Sigmoid colon (tissue), 7 donors: ENCODE results near the gene NBPF26. TPM values are rescaled to one million over a fixed set of nuclear protein-coding genes. Genes with fewer than 3 reads are reported as not detected.
"Not testable (repeated sequence)": the region's sequence is repeated elsewhere in the genome, so short reads cannot be mapped to it uniquely, and the experiment has no call there.

Experiments used
- DNase-seq: peaks from one replicate; pipeline ENCODE4 v3.0.0-alpha.2; 2019
- H3K27ac ChIP-seq, 4 donors: fragments of 200-600 bp; sonication (generic); one replicate each; pipeline ENCODE4 v1.5.1; 2016 to 2019; ENCODE audit warnings: mild to moderate bottlenecking in 1 of 4
- H3K27me3 ChIP-seq, 3 donors: fragments of 200-600 bp; sonication (generic); one replicate each; pipeline ENCODE4 v1.5.1; 2019; ENCODE audit warnings: mild to moderate bottlenecking in 1 of 3
- H3K36me3 ChIP-seq, 4 donors: fragments of 200-600 bp; sonication (generic); one replicate each; pipeline ENCODE4 v1.5.1; 2016 to 2019
- H3K4me1 ChIP-seq, 4 donors: fragments of 200-600 bp; sonication (generic); one replicate each; pipeline ENCODE4 v1.5.1; 2017 to 2019
- H3K4me3 ChIP-seq, 4 donors: fragments of 200-600 bp; sonication (generic); one replicate each; pipeline ENCODE4 v1.5.1; 2017 to 2019; ENCODE audit warnings: mild to moderate bottlenecking in 2 of 4, moderate library complexity in 1 of 4
- H3K9me3 ChIP-seq, 4 donors: fragments of 200-600 bp in 3 of 4; sonication (generic) in 3 of 4; one replicate each; pipeline versions ENCODE4 v1.5.1 to v1.6.1; 2013 to 2019
- POLR2A ChIP-seq, 2 donors: fragments of 450-650 bp; IDR thresholded peaks; one replicate each; pipeline ENCODE4 v1.6.1; 2016; ENCODE audit warnings: antibody characterized with exemption in 2 of 2, mild to moderate bottlenecking in 2 of 2, moderate library complexity in 2 of 2
- POLR2AphosphoS5 ChIP-seq, 4 donors: sonication (generic); formaldehyde crosslinking; IDR thresholded peaks; one replicate each; pipeline ENCODE4 v1.6.1; 2017; ENCODE audit warnings: antibody characterized with exemption in 4 of 4
- WGBS, 2 donors: extraction: QIAGEN DNeasy Blood & Tissue Kit; methylation state at CpG; one replicate each; pipeline ENCODE4 v1.1.7; 2013; 5-methylcytosine and 5-hydroxymethylcytosine counted together
- intact Hi-C: fragments of 100-400 bp; cut with DNase I; formaldehyde crosslinking; loops from one replicate; pipeline ENCODE4 v1.15.1; 2023
- polyA plus RNA-seq, 3 donors: library from polyadenylated mRNA; stranded (reverse); fragments of 200-250 nt; gene quantifications; one replicate each; pipeline ENCODE4 v1.2.3, GENCODE V29; 2013
- total RNA-seq, 4 donors: library from RNA; depleted of rRNA; stranded (reverse); fragments of >200 nt; gene quantifications; one replicate each; pipeline ENCODE4 v1.1.0, GENCODE V29; 2016
- donor health status: healthy with polysubstance abuse.
- donor health status: Bipolar disorder and iron deficiency.
- donor health status: healthy.

NBPF26 gene
- total and polyA plus RNA-seq, 7 donors: 3.0 to 35.5 (median 7.7) TPM

DNA sequence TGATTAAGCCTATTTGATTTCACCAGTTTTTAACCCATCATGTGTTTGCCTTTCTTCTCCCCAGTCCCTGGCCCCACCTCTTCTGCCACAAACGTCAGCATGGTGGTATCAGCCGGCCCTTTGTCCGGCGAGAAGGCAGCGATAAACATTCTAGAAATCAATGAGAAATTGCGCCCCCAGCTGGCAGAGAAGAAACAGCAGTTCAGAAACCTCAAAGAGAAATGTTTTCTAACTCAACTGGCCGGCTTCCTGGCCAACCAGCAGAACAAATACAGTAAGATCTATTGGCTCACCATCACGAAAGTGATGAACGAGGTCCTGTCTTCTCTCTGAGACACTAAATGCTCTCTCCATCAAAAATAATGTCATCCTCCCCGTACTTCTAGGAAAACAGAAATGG is 88.1 kb downstream of the NBPF26 start:
- DNase-seq, intact Hi-C loops, H3K27ac ChIP-seq, H3K36me3 ChIP-seq, H3K4me3 ChIP-seq, H3K4me1 ChIP-seq, H3K9me3 ChIP-seq, H3K27me3 ChIP-seq: not testable (repeated sequence)
- 0 to 10% methylated on average over 1 to 10 of the region's 10 CpGs for WGBS, 2 donors

DNA sequence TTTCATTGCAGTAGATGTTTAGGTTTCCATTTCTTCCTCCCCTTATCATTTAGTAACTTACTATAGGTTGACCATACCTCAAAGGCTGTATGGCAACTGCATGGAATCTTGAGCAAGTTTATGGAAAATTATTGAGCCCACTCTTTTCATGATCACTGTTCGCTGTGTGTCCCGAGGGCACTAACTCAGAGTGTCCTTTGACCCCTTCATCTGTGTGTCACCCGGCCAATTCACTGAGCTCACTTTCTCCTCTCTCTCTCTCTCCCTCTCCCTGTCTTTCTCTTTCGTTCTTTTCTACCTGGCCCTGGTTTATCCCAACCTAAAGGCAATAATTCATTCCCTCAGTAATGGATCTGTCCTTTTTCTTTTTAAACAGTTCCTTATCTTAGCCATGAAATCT is 101.3 kb downstream of the NBPF26 start:
- H3K36me3 ChIP-seq, H3K27me3 ChIP-seq, DNase-seq, H3K4me1 ChIP-seq, H3K27ac ChIP-seq, H3K9me3 ChIP-seq, H3K4me3 ChIP-seq, intact Hi-C loops: not testable (repeated sequence)
- no CpG with 5 or more reads among the region's 4 CpGs for WGBS, 2 donors

DNA sequence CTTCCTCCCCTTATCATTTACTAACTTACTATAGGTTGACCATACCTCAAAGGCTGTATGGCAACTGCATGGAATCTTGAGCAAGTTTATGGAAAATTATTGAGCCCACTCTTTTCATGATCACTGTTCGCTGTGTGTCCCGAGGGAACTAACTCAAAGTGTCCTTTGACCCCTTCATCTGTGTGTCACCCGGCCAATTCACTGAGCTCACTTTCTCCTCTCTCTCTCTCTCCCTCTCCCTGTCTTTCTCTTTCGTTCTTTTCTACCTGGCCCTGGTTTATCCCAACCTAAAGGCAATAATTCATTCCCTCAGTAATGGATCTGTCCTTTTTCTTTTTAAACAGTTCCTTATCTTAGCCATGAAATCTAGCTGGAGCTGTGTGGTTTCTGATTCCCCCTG is 102.9 kb downstream of the NBPF26 start:
- H3K4me1 ChIP-seq, H3K4me3 ChIP-seq, intact Hi-C loops, H3K9me3 ChIP-seq, H3K36me3 ChIP-seq, DNase-seq, H3K27me3 ChIP-seq, H3K27ac ChIP-seq: not testable (repeated sequence)
- 100% methylated on average over 2 of the region's 4 CpGs; no CpG with 5 or more reads in 1 of the 2 donors for WGBS, 2 donors

DNA sequence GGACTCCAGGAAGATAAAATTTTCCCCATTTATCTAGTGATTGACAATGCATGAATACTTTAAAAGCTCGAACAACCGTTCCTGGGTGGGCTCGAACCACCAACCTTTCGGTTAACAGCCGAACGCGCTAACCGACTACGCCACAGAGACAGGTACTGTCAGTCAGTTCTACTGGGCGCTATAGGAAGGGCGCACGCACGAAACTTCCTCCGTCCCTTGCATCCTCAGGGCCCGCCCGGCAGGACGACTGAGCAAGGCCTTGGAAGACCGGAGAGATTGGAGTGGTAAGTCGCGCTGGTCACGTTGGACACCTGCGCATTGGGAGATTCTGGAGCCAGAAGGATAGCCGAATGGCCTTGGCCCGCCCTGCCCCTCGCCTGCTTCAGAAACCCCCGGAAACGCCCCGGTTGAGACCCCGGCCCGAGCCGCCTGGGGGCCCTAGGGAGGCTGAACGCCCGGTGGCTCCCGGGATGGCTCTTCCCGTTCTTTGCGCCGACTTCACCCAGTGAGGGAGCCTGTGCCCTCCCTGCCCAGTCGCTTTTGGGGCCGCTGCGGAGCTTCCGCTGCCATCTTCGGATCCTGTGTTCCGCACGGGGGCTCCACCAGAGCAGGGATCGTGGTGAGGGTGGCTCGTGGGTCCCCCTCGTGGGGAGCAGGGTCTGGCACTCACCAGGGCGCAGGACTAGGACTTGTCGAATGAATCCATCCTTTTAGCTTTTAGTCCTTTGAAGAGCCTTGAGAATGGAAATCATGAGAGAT is 120.6 kb downstream of the NBPF26 start:
- WGBS, 2 donors: 0 to 1% methylated on average over 33 to 49 of the region's 49 CpGs
- H3K36me3 ChIP-seq, H3K4me1 ChIP-seq, intact Hi-C loops, H3K27me3 ChIP-seq, H3K9me3 ChIP-seq, DNase-seq: not testable (repeated sequence)
- peak overlapping the region in 2 of 4 donors; percentile 52 to 54 for H3K4me3 ChIP-seq
- peak in 1 of 4 donors; percentile 56 for TF ChIP-seq POLR2AphosphoS5 (IDR thresholded peaks at IDR 0.05)
- H3K27ac ChIP-seq: peak overlapping the region in 2 of 4 donors; percentile 82 to 86

DNA sequence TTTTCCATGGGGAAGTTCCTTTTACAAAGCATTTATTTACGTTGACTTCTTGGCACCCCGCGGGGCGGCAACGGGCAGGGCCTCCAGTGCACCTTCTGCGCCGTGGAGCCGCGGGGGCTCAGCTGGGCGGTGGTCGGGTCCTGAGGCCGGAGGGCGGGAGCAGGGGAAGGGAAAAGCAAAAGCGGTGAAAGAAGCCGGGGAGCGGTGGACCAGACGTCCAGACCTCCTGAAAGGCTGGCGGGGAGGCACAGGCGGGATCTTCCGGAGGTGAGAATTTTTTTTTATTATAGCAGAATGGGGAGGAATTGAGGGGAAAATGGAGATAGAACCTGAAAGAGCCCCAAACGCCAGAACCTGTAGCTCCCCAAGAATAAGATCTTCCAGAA is 121.2 kb downstream of the NBPF26 start:
- intact Hi-C loops, H3K4me1 ChIP-seq, H3K9me3 ChIP-seq, H3K36me3 ChIP-seq, DNase-seq, H3K27me3 ChIP-seq: not testable (repeated sequence)
- H3K27ac ChIP-seq: peak overlapping the region in 2 of 4 donors; percentile 82 to 86
- WGBS, 2 donors: 0% methylated on average over 5 to 15 of the region's 21 CpGs
- peak overlapping the region in 2 of 4 donors; percentile 52 to 54 for H3K4me3 ChIP-seq

DNA sequence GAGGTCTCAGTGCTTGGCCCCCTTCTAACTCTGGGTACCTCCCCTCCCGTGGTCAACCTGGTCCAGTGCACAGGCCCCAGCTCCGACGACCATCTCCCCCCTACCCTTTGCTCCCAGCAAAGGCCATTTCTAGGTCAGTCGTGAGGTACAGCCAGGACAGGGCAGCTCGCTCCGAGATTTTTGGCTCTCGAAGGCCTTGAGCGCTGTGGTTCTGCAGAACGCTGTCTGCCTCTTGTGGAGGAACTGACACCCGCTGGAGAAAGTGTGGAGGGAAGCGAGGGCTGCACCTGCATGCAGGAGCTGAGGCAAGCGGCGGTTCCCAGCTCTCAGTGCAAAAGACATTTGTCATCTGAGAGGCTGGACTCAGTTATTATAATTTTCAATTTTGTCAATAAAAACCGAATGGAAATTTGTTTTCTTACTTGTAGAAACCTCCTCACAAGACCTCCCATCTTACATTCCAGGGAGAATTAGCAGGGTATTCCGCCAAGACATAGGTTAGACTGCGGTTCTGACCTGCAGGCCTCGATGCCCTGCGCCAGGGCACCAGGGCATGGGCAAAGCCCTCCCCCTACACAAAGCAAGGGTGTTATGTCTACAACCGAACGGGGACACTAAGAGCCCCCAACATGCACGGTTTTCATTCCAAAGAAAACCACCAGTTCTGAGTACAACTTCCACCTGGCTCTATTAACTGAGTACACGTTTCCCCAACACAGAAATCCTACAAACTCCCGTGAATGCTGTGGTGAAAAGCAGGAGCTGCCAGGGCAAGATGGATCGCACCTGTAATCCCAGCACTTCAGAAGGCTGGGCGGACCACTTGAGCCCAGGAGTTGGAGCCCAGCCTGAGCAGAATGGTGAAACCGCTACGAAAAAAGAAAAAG is 125.9 kb downstream of the NBPF26 start:
- WGBS, 2 donors: 11 to 56% methylated on average over 10 to 19 of the region's 27 CpGs
- H3K36me3 ChIP-seq, H3K9me3 ChIP-seq, H3K4me1 ChIP-seq, intact Hi-C loops, DNase-seq, H3K27me3 ChIP-seq: not testable (repeated sequence)
- TF ChIP-seq POLR2AphosphoS5 (IDR thresholded peaks at IDR 0.05): peak in 1 of 4 donors; percentile 2
- Histone ChIP-seq H3K4me3 (peak overlapping the region in 2 of 4 donors; percentile 44 to 51), H3K27ac (peak overlapping the region in 2 of 4 donors; percentile 79 to 81)

DNA sequence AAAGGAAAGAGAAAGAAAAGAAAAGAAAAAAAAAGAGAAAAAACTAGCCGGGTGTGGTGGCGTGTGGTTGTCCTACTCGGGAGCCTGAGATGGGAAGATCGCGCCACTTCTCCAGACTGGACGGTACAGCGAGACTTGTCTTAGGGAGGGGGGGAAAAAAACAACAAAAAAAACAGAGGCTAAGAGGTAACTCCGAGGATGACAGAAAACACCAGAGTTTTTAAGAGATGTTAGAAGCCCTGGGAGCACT is 126.5 kb downstream of the NBPF26 start:
- WGBS, 2 donors: 0 to 1% methylated on average over 1 to 8 of the region's 8 CpGs
- H3K4me1 ChIP-seq, H3K27me3 ChIP-seq, DNase-seq, H3K9me3 ChIP-seq, H3K36me3 ChIP-seq, intact Hi-C loops: not testable (repeated sequence)
- Histone ChIP-seq H3K4me3 (peak overlapping the region in 2 of 4 donors; percentile 44 to 51), H3K27ac (peak overlapping the region in 2 of 4 donors; percentile 79 to 81)

DNA sequence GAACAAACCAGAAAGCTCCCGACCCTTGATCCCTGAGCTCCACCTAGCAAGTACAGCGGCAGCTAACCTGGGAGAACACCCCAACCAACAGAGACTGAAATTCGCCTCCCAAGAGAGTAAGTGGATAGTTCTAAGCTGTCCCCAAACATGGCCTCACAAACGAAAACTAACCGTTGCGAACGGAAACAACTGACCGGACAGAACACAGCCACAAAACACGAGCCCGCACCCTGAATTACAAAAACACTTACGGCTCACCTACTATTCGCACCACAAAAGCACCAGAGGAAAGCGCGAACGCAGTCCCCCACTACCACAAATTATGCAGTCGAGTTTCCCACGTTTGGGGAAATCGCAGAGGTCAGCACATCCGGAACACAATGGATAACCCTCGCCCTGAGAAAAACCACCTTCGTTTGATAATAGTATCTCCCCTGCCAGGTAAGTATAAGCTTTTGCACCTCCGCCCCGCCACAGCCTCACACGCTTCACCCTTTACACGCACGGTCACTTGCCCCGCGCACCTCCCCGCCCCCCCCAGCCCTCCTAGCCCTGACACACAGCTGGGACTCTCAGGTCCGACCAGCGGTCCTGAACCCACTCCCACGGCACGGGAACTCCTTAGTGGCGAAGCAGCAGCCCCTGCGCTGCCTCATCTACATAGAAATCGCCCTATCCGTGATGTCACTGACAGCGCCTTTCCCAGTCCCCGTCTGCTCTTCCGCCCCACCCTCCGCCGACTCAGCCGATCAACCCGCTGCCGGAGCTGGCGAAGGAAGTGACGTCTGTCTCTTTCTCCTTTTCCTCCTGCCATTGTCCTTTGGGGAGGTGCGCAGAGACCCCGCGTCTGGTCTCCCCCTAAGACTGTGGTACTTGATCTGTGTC is 127.0 kb downstream of the NBPF26 start:
- H3K27me3 ChIP-seq, H3K4me1 ChIP-seq, DNase-seq, H3K36me3 ChIP-seq, H3K9me3 ChIP-seq, intact Hi-C loops: not testable (repeated sequence)
- TF ChIP-seq POLR2AphosphoS5 (IDR thresholded peaks at IDR 0.05) (peak in 2 of 4 donors; percentile 81 to 96), POLR2A (IDR thresholded peaks at IDR 0.05) (peak in 1 of 2 donors; percentile 89)
- Histone ChIP-seq H3K27ac (peak overlapping the region in 2 of 4 donors; percentile 79 to 81), H3K4me3 (peak overlapping the region in 2 of 4 donors; percentile 44 to 51)
- WGBS, 2 donors: 0 to 1% methylated on average over 34 to 50 of the region's 50 CpGs

DNA sequence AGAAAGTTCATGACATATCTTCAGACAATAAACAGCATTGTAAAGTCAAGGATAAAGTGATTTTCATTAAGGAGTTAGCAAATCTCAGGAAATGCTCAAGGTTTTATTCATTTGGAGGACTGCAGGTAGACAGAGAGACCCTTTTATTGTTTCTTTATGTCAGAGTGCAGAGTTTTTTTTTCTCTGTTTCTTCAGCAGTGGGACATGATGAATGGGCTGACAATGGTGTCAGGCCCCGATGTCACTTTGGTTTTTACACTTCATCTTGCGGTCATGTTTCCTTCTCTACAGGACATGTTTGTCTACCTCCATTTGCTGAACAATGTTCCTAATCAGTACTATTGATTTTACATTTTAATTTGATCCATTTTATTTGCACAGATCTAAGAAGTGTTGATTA is 134.4 kb downstream of the NBPF26 start:
- H3K4me3 ChIP-seq, H3K36me3 ChIP-seq, H3K27me3 ChIP-seq, H3K4me1 ChIP-seq, DNase-seq, H3K27ac ChIP-seq, intact Hi-C loops, H3K9me3 ChIP-seq: not testable (repeated sequence)
- WGBS, 2 donors: 75 to 92% methylated on average over 1 to 2 of the region's 2 CpGs

DNA sequence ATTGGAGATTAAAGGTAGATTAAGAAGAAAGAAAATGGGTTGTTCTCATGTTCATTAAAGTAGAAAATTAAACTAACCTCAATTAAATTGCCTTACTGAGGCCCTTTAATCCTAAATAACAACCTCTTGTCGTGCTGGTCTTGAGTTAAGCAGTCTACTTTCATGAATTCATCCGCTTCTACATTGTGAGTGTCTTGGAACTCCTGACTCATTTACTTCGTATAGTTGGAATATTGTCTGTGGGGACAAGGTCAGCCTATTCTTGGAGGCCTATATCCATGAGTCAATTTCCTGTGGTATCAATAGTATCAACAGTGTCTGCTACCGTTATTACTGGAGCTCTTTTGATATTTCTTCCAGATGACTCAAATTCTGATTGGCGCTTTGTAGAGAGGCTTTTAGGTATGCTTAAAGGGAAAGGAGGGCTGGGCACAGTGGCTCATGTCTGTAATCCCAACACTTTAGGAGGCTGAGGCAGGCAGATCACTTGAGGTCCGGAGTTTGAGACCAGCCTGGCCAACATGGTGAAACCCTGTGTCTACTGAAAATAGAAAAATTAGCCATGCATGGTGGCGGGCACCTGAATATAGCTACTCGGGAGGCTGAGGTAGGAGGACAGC is 136.0 kb downstream of the NBPF26 start:
- DNase-seq, intact Hi-C loops, H3K27me3 ChIP-seq, H3K9me3 ChIP-seq, H3K4me1 ChIP-seq, H3K36me3 ChIP-seq, H3K4me3 ChIP-seq, H3K27ac ChIP-seq: not testable (repeated sequence)
- 75 to 79% methylated on average over 3 of the region's 8 CpGs for WGBS, 2 donors

DNA sequence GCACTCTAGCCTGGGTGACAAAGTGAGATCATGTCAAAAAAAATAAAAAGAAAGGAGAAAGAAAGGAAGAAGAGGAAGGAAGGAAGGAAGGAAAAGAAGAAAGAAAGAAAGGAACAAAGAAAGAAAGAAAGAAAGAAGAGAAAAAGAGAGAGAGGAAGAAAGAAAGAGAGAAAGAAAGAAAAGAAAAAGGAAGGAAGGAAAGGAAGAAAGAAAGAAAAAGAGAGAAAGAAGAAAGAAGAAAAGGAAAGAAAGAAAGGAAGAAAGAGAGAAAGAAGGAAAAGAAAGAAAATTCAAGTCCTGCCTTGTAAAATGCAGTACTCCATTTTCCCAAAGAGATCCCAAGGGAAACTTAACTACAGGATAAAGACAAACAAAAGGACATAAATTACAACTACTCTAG is 154.5 kb downstream of the NBPF26 start:
- intact Hi-C loops, DNase-seq, H3K27me3 ChIP-seq, H3K9me3 ChIP-seq, H3K36me3 ChIP-seq, H3K27ac ChIP-seq, H3K4me3 ChIP-seq, H3K4me1 ChIP-seq: not testable (repeated sequence)

DNA sequence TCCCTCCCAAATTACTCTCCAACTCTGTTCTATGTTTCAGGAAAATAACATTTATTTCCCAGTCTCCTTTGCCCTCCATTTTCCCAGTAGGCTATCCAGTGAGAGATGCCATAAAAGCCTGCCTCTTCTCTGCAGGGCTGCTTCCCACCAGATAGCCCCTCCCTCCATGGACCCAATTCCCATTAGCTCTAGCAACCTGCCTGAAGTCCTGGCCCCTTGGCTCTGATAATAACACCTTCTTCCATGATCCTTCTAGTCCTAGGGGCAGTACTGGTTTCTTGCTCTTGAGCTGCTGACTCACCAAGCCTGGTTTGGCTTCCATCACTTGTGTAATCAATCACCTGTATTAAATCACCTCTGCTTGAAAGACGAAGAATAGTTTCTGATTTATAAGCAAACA is 156.3 kb downstream of the NBPF26 start:
- WGBS, 2 donors: 60 to 82% methylated on average over 1 of the region's 1 CpG

More for the DNA sequence above, 156.3 kb downstream of the NBPF26 start:
- H3K27ac ChIP-seq, H3K4me3 ChIP-seq, H3K9me3 ChIP-seq, H3K27me3 ChIP-seq, intact Hi-C loops, H3K36me3 ChIP-seq, H3K4me1 ChIP-seq, DNase-seq: not testable (repeated sequence)
